HL-60 (cell line): ENCODE measurements around the gene EXOC2.
"Not testable (repeated sequence)": the region's sequence is repeated elsewhere in the genome, so short reads cannot be mapped to it uniquely, and the experiment has no call there.

Experiments used
- POLR2AphosphoS5 ChIP-seq: IDR thresholded peaks from 2 replicates; pipeline ENCODE4 v1.6.1; 2012; ENCODE audit warnings: low read depth
- TF ChIP-seq, protein P1 (sequence below): IDR thresholded peaks from one replicate; pipeline ENCODE4 v1.5.1; 2011; ENCODE audit warnings: low read length, control low read depth, inconsistent platforms; ENCODE audit not compliant: insufficient read depth

DNA sequence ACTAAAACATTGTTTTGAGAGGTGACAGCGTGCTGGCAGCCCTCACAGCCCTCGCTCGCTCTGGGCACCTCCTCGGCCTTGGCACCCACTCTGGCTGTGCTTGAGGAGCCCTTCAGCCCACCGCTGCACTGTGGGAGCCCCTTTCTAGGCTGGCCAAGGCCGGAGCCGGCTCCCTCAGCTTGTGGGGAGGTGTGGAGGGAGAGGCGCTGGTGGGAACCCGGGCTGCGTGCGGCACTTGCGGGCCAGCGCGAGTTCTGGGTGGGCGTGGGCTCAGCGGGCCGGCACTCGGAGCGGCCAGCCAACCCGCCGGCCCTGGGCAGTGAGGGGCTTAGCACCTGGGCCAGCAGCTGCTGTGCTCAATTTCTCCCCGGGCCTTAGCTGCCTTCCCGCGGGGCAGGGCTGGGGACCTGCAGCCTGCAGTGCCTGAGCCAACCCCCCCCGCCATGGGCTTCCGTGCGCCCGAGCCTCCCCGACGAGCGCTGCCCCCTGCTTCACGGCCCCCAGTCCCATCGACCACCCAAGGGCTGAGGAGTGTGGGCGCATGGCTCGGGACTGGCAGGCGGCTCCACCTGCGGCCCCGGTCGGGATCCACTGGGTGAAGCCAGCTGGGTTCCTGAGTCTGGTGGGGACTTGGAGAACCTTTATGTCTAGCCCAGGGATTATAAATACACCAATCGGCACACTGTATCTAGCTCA is 1.6 kb upstream of the EXOC2 start:
- not testable (repeated sequence) for TF ChIP-seq POLR2AphosphoS5
- TF ChIP-seq, protein P1, sequence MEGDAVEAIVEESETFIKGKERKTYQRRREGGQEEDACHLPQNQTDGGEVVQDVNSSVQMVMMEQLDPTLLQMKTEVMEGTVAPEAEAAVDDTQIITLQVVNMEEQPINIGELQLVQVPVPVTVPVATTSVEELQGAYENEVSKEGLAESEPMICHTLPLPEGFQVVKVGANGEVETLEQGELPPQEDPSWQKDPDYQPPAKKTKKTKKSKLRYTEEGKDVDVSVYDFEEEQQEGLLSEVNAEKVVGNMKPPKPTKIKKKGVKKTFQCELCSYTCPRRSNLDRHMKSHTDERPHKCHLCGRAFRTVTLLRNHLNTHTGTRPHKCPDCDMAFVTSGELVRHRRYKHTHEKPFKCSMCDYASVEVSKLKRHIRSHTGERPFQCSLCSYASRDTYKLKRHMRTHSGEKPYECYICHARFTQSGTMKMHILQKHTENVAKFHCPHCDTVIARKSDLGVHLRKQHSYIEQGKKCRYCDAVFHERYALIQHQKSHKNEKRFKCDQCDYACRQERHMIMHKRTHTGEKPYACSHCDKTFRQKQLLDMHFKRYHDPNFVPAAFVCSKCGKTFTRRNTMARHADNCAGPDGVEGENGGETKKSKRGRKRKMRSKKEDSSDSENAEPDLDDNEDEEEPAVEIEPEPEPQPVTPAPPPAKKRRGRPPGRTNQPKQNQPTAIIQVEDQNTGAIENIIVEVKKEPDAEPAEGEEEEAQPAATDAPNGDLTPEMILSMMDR, result not testable (repeated sequence)
